Glutamatergic neuron (in vitro differentiated cells): ENCODE measurements around the gene DHCR24. TPM values are rescaled to one million over a fixed set of nuclear protein-coding genes. Genes with fewer than 3 reads are reported as not detected.

Experiments
- DNase-seq: peaks from one replicate; pipeline ENCODE4 v3.0.0; 2022
- H3K27ac Mint-ChIP-seq: one replicate; pipeline ENCODE4 v1.8.0; 2020; ENCODE audit warnings: mild to moderate bottlenecking, mixed read lengths, inconsistent platforms; ENCODE audit not compliant: unreplicated experiment
- H3K27me3 Mint-ChIP-seq: one replicate; pipeline ENCODE4 v1.8.0; 2020; ENCODE audit warnings: mild to moderate bottlenecking, moderate library complexity, mixed read lengths, inconsistent platforms; ENCODE audit not compliant: unreplicated experiment
- H3K36me3 Mint-ChIP-seq: one replicate; pipeline ENCODE4 v1.8.0; 2020; ENCODE audit warnings: mild to moderate bottlenecking, mixed read lengths, inconsistent platforms; ENCODE audit not compliant: unreplicated experiment
- H3K4me1 Mint-ChIP-seq: one replicate; pipeline ENCODE4 v1.8.0; 2020; ENCODE audit warnings: mild to moderate bottlenecking, low read depth, mixed read lengths, inconsistent platforms; ENCODE audit not compliant: unreplicated experiment
- H3K4me3 Mint-ChIP-seq: one replicate; pipeline ENCODE4 v1.8.0; 2020; ENCODE audit warnings: mild to moderate bottlenecking, mixed read lengths, inconsistent platforms; ENCODE audit not compliant: unreplicated experiment
- H3K9me3 Mint-ChIP-seq: one replicate; pipeline ENCODE4 v1.8.0; 2020; ENCODE audit warnings: mild to moderate bottlenecking, moderate library complexity, mixed read lengths, inconsistent platforms; ENCODE audit not compliant: unreplicated experiment
- CTCF ChIP-seq: fragments of 200-600 bp; sonication (generic); IDR thresholded peaks from one replicate; pipeline ENCODE4 v1.5.0; 2021; ENCODE audit not compliant: partially characterized antibody, unreplicated experiment
- total RNA-seq: library from RNA; stranded (reverse); fragmentation: NEBNext Ultra II Directional; extraction: Animal tissue kit (Norgen Biotek cat#: 25700); gene quantifications from one replicate; pipeline ENCODE4 v1.2.1, GENCODE V29; 2021; ENCODE audit not compliant: unreplicated experiment

The DHCR24 gene
- total RNA-seq, 1 donor from 2014 or later, result 284 TPM

GRCh38 chr1:54800041-54800898, 86.7 kb downstream of the DHCR24 start:
- Mint-ChIP-seq H3K9me3 (peaks cover 3% of the 10 kb centered on the region), H3K4me3 (no peak overlapping the region), H3K27ac (no peak overlapping the region), H3K4me1 (no peaks in the 10 kb centered on the region), H3K27me3 (peaks cover 14% of the 10 kb centered on the region), H3K36me3 (no peaks in the 10 kb centered on the region)
- no peak for TF ChIP-seq CTCF
- no peak for DNase-seq

Other genes starting within 250 kb of the DHCR24 start
- gene MROH7, start 245.4 kb downstream of the DHCR24 start, total RNA-seq, result not detected
- gene TTC4, start 171.3 kb downstream of the DHCR24 start, total RNA-seq, result 14.3 TPM
- 4.2 TPM for gene PARS2, start 122.7 kb downstream of the DHCR24 start, total RNA-seq
- gene TTC22, start 85.9 kb downstream of the DHCR24 start, total RNA-seq, result not detected
- gene TMEM61, start 93.4 kb upstream of the DHCR24 start, total RNA-seq, result not detected
- not detected for gene BSND, start 111.7 kb upstream of the DHCR24 start, total RNA-seq
- 2.1 TPM for gene PCSK9, start 152.4 kb upstream of the DHCR24 start, total RNA-seq